Stimulated activated CD8-positive, alpha-beta memory T cell treated with anti-CD3 and anti-CD28 coated beads, Interleukin-12 subunit alpha, Interleukin-12 subunit beta, amount 100 ng/mL, for 24 hours (primary cell): Measurements from ENCODE around the gene ZNF493.

Experiments used
- DNase-seq: peaks from one replicate; pipeline ENCODE4 v3.0.0-alpha.2; 2020; ENCODE audit errors: extremely low read depth

The ZNF493 gene

DNA sequence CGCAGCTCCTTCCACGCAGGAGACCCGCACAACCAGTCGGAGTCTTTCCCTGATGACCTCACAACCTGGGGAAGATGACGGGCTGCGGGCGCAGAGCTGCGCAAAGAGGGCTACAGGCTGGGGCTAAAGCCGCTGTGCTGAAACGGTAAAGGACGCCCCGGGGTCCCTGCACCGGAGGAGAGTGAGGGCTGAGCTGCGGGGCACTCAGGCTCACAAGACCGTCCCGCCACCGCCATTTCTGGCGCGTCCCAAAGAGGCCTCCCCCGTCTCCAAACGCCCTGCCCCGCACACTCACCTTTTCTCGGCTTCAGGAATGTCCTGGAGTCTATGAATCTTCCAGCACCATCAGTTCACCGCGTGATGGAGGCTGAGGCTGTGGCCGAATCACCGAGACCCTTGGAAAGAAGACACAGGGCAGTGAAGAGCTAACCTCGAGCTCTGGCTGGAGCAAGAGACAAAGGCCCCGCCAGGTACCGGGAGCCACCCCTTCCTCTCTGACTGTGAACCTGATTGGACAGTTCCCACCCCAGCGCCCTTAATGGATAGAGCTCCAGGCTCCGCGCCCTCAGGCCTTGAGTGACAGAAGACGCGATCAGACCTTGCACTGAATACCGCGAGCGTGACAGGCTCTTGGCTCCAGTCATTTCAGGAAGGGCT is 66.6 kb downstream of the ZNF493 start:
- no peak for DNase-seq

DNA sequence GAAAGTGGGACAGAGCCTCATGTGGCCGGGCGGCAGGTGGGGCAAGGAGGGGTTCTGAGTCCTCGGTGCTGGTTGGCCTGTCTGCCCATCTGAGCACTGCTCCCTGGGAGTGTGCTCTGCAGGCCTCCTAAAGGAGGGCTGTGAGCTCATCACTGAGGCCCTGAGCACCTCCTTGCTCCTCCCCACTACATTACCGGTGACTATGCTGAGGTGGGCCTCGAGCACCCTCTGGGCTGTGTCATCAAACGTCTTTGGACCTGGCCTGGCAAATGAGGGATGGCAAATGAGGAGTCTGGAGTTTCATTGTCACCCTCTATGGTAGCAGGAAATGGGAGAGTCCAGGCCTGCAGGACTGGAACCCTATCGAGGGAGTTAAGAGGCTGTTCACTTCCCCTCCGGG is 69.7 kb downstream of the ZNF493 start:
- DNase-seq, result no peak

- DNase-seq, result no peak
Measured at GRCh38 chr19:21468791-21469190, 71.9 kb downstream of the ZNF493 start.

DNA sequence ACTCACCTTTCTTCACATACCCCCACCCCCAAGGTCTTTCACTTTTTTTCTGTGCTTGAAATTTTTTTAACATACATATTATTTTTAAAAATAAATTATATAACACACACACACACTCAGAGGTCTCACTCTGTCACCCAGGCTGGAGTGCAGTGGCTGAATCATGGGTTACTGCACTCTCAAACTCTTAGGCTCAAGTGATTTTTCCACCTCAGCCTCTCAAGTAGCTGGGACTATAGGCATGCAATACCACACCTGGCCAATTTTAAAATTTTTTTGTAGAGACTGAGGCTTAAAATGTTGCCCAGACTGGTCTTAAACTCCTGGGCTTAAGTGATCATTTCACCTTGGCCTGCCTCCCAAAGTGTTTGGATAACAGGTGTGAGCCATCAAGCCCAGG is 75.6 kb downstream of the ZNF493 start:
- no peak for DNase-seq

DNA sequence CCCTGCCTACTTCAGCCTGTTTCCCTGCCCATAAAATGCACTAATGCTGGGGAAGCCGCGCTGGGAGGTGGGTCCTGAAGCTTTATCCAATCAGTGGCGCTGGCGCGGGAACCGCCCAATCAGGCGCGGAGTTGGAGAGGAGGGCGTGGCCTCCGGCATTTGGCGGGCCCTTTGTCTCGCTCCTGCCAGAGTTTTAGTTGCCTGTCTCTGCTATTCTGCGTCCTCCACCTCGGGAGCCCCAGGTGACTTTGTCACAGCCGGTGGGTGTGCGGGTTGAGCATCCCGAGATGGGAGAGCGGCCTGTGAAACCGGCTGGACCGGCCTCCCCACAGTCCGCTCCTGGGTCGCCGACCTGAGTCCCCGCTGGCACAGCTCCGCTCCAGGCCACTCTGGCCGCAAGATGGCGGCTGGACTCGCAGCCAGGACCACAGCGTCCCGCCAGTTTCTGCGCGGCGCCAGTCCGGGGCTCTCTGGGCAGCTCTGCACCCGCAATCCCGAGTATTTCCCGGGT is 77.8 kb downstream of the ZNF493 start:
- DNase-seq, result peak; percentile 50
